ENCODE data around the gene COQ8A.

The COQ8A gene

DNA sequence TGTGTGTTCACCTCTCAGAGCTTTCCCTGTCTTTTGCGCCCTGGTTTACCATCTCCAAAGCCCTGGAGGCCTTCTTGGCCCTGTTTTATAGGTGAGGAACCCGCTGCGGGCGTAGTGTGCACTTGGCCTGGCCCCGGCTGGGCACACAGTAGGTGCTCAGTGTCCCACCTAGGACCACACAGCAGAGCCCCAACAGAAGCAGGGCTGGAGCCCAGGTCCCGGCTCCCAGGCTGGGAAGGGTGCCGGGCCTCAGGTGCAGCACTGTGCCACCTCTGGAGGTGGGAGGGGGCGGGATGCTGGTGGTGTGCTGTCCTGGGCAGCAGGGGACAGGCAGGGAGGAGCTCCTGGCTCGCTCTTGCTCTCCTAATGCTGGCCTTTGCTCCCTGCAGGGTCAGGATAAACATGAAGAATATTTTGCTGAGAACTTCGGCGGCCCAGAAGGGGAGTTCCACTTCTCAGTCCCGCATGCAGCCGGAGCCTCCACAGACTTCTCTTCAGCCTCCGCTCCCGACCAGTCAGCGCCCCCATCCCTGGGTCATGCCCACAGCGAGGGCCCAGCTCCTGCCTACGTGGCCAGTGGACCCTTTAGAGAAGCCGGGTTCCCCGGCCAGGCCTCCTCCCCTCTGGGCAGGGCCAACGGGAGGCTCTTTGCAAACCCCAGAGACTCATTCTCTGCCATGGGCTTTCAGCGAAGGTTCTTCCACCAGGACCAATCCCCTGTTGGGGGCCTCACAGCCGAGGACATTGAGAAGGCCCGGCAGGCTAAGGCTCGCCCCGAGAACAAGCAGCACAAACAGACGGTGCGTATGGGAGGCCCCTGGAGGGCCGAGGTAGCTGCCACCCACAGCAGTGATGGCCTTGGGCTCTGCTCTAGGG, 24.8 kb downstream of the COQ8A start:
- no peak for TF ChIP-seq CTCF (IDR thresholded peaks at IDR 0.05; ENCODE audit: low read depth, low read length)
- no peak for DNase-seq (ENCODE audit: extremely low read depth, low read depth)

DNA sequence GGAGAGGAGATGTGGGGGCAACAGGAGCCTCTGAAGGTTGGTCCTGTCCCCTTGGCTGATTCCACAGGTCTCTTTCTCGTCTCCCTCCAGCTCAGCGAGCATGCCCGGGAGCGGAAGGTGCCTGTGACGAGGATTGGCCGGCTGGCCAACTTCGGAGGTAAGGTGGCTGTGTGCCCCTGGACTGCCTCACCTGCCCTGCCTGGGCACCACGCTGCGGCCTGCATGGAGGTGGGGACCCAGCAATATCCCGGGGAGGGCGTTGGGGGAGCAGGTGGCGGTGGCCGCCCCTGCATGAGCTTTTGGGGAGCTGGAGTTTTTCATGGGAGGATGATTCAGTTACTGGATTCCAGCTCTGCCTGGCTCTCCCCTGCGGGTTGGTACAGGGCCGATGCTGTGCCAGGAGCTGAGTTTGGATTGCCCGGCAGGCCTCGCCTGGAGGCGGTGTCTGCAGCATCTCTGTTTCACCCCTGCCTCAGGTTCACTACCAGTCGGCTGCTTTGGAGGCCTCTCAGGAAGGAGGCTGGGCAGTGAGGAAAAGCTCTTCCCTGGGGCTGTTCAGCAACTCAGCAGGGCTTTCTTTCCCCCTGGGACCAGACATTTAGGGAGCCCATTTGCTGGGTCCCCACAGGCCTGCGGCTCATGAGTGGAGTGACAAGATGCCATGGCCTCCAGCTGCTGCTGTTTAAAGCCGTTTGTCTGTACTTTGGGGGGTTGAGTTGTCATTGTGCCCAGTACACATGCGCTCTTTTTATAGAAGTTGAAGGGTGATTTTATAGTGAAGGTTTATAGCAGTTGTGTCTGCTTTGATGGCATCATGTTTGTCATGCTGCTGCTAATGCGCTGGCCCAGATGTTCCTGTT, 25.7 kb downstream of the COQ8A start:
- no peak for TF ChIP-seq CTCF (IDR thresholded peaks at IDR 0.05; ENCODE audit: low read depth, low read length)
- no peak for DNase-seq (ENCODE audit: extremely low read depth, low read depth)

DNA sequence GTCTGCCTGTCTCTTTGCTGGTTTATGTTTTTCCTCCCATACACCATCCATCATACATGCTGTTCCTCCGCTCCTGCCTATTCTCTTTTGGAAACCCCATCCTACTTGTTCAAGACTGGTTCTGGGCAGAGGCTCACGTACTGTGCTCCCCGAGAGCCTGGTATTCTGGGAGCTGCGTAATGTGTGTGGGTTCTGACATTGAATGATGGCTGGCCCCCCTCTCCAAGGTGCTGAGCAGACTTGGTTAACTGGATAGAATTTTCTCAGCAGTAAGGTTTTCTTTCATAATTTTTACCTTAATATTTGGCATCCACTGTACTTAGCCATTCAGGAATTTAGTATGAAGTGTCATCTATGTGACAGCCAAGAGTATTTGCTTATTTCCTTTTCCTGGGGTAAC, 26.6 kb downstream of the COQ8A start:
- no peak for TF ChIP-seq CTCF (IDR thresholded peaks at IDR 0.05; ENCODE audit: low read depth, low read length)
- no peak for DNase-seq (ENCODE audit: extremely low read depth, low read depth)

- no peak for TF ChIP-seq CTCF (IDR thresholded peaks at IDR 0.05; ENCODE audit: low read depth, low read length)
- no peak for DNase-seq (ENCODE audit: extremely low read depth, low read depth)
These were observed 27.6 kb downstream of the COQ8A start for GRCh38 chr1:226967665-226968064.

DNA sequence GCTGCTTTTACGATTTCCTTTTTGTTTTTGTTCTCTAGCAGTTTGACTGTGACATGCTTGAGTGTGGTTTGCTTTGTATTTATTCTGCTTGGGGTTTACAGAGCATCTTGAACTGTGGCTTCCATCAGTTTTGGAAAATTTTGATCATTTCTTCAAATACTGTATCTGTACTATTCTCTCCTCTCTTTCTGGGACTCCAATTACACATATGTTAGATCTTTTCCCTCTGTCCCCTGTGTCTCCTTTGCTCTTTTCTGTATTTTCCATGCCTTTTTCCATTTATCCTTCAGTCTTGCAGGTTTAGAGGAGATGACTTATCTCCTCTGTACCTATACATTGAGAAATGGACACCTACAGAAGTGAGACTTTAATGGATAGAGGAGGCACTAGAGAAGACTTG, 31.7 kb downstream of the COQ8A start:
- DNase-seq (ENCODE audit: extremely low read depth, low read depth) = no peak
- no peak for TF ChIP-seq CTCF (IDR thresholded peaks at IDR 0.05; ENCODE audit: low read depth, low read length)

DNA sequence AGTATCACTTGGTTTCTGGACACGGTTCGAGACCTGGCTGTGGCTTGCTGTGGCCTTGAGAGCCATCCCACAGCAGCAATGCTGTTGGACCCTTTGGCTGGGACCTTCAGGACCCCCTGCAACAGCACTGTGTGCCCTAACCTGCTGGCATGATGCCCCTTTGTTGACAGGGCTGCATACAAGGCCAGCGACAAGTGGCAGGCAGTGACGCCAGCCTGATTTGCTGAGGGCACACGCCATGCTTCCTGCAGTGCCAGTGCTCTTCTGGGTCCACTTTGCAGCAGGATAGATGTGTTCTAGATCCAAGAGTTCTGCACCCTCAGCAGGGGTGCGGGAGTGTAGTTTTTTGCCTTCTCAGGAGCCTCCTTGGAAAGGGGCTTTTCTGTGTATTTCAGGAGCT, 32.8 kb downstream of the COQ8A start:
- DNase-seq (ENCODE audit: extremely low read depth, low read depth) = no peak
- TF ChIP-seq CTCF (IDR thresholded peaks at IDR 0.05; ENCODE audit: low read depth, low read length) = no peak

DNA sequence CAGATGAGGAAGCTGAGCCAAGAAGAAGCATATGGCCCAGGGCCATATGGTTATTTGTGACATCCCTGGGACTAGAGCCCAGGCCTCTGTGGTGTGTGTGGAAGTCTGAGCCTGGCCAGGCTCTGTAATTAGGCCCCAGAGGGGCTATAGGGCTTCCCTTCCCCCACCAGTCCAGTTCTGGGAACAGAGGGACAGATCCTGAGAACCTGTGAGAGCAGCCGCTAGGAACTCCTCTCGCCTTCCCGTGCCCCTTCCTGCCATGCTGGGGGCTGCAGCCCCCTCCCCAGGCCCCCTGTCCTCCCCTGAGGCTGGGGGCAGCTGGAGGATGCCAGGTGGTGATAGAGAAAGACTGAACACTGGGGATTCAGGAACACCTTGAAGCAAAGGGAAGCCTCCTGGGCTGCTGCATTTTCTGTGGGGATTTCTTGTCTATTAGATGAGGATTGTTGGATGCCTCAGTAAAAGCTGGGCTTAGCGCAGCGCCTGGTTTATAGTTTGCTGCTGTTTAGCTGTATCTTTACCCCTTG, 33.3 kb downstream of the COQ8A start:
- no peak for DNase-seq (ENCODE audit: extremely low read depth, low read depth)
- TF ChIP-seq CTCF (IDR thresholded peaks at IDR 0.05; ENCODE audit: low read depth, low read length) = no peak
